GM19467 (cell line): ENCODE results near the gene UVRAG.

Experiments used
- ATAC-seq: cut with Tn5 transposase; IDR thresholded peaks from one replicate; pipeline ENCODE4 v1.9.1; 2021; ENCODE audit warnings: mild to moderate bottlenecking, moderate library complexity; ENCODE audit not compliant: unreplicated experiment

Gene UVRAG

DNA sequence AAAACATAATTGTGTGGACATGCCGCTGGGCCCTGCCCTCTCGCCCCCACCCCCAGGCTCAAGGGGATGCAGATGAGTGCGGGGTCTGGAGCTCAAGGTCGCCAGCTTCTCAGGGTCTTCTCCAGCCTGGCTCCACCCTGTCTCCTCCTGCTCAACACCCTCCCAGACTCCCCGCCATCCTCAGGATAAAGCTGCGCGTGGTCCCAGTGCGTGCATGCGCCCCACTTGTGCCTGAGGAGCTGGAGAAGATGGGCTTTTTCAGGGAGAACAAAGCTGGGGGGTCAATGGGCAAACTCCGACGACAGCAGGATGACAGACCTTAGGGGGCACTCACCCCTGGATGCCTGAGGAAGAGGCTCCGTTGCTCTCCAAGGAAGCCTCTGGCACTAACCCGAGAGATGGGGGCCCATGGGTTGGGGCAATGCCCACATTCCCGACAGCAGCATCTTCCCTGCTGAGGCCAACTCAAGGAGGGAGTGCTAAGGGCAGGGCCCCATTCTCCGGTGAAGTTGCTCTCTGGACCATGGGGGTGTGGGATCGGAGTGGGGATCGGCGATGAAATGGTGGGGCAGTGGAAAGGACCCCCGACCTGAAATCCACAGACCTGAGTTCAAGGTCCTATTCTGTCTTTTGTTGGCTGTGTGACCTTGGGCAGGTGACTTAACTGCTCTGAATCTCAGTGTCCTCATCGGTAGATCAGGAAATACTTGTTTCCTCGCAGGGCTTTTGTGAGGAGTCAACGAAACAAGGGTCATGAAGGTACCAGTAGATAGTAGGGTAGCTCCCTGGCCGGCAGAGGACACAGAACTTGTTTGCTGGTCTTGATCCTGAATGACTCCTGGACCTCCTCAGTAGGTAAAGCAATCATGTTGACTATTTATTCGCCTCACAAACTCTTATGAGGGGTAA is 343.6 kb downstream of the UVRAG start:
- ATAC-seq = no peak

DNA sequence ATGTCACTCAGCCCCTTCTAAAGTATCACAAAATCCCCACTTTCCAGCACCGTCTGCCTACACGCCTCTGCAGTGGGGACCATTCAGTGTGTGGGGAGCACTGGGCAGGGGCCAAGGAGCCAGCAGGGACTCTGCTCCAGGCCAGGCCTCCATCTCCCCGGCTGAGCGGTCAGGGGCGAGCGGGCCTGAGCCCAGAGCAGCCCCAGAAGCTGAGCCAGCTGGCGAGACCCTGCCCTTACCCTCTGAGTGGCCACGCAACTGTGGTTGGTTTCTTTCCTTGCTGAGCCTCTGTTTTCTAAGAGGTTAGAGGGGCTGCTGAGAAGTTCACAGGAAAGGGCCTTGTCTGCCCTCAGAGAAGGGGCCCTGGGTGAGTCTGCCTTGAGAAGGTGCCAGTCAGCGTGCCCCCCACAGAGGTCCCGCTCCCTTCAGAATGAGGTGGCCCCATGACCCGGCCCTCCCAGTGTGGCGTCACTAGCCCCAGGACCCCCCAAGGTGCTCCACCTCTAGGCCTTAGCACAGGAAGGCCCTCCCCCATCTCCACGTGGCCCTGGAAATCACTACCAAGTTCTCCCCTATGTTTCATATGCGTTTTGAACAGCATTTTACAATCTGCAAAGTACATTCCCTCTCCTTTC is 344.4 kb downstream of the UVRAG start:
- no peak for ATAC-seq

DNA sequence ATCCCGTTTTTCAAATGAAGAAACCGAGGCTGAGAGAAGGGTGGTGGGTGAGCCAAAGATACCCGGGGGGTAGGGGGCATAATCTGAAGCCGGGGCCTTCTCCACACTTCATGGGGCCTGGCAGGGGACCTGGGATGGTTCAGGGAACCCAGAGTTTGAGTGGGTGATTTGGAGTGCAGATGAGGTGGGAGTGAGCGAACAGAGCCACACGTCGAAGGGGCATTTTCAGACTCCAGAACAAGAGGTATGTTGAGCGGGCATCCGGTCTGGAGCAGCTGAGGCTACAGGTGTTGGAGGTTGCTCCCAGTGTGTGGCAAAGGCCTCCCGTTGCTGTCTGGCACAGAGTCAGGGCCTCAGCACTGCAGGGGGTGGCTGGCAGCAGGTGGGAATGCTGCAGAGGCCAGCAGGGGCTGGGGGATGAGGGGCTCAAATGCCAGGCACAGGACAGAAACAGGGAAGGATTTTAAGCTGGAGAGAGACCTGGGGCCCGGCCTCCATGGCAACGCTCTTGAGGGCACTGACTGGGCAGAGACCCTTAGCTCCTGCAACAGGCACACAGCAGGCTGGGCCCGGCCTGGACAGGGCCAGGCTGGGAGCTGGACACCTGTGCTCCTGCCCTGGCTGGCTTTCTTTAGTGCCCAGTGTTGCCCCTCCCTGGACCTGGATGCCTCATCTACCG is 345.1 kb downstream of the UVRAG start:
- no peak for ATAC-seq

DNA sequence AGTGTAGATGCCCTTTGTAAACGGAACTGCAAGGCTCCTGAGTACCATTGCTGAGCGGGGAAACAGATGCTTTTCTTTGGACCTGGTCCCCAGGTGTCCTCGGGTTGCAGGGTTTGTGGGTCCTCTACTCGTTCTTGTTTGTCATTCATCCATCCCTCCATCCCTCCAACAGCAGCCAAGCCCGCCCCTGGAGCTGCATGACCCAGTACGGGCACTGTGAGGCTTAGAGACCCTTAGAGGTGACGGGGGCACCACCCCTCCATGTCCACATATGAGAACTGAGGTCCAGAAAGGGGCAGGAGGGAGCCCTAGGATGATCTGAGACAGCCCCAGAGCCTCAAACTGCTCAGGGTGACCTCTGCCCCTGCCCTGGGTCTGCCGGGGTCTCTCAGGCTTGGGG is 345.8 kb downstream of the UVRAG start:
- no peak for ATAC-seq

DNA sequence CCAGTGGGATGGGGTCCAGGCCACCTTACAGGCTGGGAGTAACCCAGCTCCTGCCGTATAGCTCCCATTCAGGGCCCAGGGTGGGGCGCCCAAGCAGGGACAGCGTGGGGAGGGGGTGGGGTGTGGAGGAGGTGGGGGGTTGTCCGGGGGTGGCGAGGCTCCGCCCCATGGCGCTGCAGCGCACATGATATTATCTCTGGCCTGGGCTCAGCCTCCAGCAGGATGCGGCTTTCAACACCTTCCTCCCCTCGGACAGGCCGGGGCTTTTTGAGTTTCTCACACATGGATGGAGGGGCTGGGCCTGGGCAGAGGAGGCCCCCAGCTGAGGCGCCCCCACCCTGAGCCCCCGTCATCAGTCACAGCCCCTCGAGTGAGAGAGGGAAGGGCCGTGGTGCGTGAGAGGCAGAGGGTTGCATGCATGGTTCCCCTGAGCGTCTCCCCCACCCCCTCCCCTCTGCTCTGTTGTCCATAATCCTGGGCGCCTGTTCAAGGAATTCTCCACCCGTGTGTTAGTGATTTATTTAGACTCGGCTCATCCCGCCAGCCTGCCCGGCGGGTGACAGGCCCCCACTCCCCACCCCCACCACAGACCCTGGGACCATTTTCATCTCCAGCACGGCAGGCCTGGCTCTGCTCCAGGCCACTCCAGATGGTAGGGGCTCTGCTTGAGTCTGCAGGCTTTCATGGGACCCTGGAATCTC is 346.4 kb downstream of the UVRAG start:
- ATAC-seq = no peak

DNA sequence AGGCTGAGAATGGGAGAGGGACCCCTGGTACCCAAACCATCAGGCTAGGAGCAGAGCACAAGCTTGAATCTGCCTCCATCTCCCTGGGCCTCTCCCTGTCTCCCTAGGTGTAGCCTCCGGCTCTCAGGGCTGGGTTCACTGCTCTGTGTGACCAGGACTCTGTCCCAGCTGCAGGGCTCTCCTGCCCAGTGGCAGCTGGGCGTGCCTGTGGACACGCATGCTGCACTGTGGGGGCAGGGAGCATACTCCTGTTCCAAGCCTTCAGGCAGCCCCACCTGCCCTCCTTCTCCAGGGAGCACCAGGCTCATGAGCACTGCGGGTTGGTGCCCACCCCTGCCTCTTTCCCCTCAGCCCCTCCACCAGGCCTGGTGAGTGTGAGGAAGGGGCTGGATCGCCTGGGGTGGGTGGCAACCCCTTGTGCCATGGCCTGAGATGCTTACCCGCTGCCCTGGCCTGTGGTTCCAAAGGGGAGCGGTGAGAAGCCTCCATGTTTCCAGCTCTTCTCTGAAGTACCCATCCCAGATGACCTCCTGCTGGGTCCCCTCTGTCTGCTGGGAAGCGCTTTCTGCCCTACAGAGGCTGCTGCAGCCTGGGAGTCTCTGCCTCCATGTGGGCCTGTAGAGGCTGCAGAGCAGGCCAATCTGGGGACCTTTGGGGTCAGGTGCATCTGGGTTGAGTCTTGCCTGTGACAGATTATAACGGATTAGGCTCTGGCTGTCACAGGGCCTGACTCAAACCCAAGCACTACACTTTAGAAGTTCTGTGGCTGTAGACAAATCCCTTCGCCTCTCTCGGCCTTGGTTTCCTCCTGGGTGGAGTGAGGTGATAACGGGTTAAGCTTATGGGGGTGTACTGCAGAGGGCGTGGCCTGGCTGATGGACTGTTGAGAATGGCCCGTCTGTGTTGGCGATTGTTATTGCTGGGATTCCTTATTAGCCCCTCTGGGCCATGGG is 347.6 kb downstream of the UVRAG start:
- ATAC-seq = no peak

DNA sequence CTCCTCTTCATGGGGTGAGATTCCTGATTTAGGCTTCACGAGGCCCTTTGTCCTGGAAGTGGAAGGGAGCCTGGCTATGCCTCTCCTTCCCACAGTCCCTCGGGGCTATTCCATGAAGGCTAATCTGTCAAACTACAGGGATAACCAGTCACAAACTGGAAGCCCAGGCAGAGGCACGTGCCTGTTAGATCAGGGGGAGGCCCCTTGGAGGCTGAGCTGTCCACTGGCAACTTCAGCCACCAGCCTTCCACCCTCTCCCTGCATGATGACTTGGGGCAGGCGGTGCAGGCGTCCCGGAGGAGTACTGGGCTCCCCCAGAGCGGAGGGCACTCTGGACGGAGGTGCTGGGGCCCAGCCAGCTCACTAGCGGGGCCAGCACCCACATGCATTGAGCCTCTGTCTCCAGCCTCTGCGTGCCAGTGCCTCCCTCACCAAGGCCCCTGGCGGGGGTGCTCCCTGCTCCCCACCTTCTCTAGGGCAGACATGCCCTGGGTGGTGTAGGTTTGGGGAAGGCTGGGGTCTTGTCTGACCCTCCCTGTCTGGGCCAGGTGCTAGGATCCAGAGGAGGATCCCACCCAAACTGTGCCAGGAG is 348.4 kb downstream of the UVRAG start:
- ATAC-seq = no peak

DNA sequence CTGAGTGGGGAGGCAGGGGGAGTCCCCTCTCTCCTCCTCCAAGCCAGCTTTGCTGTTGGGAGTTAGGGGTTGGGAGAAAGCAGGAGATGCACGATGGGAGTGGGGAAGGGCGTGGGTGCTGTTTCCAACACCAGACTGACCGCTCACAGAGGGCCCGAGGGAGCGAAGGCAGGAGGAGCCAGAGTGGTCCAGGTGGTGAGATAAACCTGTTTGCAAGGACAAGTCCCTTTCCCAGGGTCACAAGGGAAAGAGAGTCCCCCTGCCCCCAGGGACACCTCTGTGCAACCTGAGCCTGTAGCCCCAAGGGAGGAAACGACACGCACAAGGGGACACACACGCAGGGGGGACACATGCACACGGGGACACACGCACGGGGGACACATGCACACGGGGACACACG is 349.1 kb downstream of the UVRAG start:
- ATAC-seq = no peak

DNA sequence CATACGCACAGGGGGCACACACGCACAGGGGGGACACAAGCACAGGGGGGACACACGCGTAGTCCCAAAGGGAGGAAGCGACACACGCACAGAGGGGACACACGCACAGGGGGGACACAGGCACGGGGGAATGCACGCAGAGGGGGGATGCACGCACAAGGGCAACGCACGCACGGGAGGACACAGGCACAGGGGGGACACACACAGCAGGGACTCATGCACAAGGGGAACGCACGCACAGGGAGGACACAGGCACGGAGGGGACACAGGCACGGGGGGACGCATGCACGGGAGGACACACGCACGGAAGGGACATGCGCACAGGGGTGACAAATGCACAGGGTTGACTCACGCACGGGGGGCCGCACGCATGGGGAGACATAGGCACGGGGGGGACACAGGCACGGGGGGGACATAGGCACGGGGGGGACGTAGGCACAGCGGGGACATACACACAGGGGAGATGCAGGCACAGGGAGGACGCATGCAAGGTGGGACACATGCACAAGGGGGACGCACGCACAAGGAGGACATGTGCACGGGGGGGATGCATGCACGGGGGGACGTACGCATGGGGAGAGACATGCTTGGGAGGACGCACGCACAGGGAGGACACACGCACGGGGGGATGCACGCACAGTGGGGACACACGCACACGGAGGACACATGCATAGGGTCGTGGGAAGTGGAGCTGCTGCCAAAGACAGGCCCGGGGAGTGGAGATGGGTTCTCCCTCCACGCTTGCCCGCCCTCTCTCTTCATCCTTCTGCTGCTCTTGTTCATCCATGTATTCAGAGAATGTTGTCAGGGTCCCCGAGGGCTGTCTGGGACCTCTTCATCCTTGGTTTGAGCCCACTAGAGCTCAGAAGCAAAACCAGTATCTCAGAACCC is 350.1 kb downstream of the UVRAG start:
- no peak for ATAC-seq

DNA sequence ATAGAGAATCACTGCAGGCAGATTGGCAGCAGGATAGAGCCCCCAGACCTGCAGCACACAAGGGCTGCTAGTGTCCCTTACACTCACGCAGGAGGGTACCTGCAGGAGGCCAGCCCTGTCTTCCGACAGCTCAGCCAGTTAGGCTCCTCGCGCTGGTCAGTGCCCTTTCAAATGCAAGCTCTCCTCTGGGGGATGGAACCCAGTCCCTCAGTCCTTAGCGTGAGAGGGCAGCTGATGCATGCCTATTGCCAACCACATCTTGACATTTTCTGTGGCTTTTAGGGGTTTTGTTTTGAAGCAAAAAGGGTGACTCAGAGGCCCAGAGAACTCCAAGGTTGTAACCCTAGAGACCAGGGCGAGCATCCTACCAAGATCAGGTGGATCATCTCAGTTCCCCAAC is 351.3 kb downstream of the UVRAG start:
- ATAC-seq = no peak

DNA sequence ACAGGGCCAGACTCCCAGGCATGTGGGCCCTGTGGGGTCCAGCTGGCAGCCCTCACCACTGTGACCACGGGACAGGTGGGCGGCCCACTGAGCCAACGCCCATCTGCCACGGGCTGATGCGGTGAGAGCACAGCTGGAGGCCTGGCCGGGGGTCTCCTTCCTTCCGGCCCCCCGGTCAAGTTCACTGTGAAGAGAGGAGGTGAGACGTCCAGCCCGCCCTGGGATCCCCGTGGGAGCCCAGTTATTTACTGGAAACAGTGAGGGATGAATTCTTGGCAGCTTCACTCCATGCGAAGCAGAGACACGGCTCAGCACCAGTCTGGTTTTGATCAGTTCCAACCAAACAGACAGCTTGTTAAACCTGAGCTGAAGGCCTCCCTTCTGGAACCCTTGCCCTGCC is 352.6 kb downstream of the UVRAG start:
- ATAC-seq = no peak

DNA sequence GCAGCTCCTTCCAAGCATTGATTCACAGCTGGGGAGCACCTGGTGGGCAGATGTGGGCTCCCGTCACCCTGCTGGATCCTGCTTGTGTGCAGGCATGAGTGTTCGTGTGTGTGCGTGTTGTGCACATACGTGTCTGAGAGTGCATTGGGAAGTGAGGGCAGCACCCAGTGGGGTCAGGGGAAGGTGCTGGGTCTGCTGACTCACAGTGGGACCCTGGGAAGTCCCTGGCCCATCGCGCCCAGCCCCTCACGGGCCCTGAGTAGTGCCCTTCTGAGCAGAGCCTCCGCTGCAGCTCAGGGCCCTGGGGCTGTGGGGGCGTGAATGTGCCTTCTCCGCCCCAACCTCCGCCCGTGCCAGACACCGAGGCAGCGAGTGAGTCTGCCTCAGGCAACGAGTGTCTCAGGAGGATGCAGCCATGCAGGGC is 354.5 kb downstream of the UVRAG start:
- no peak for ATAC-seq

DNA sequence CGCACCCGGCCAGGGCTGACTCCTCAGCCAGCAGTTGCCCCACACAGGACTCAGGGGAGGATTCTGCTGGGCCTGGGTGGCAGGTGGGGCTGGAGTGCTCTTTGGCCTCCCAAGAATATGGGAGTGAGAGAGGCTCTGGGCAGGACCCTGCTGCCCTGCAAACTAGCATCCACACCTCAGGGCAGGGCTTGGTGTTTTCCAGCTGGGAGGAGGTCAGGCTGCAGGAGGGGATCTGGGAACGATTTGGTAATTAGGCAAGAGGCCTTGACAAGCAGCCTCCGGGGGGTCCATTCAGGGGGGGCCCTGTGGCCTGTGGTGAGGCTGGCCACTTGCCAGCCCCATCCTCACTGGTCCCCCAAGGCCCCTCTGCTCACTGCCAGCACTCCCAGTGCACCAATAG is 355.5 kb downstream of the UVRAG start:
- no peak for ATAC-seq

DNA sequence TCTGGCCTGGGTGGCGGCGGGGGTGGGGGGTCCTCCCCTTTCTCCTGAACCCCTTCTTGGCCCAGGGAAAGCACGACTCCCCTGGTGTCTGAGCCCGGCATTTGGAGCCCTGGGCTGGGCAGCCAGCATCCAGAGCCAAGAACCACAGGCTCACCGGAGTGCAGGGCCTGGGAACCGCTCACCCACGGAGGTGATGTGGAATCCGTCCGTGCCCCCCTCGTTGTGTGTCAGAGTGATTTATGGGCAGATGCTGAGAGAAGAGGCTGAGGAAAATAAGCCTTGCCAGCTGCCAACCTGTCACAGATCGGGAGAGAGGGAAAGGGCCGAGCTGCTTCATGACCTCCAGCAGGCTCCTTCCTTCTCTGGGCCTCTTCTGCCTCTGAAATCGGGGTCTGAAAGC is 357.6 kb downstream of the UVRAG start:
- no peak for ATAC-seq

DNA sequence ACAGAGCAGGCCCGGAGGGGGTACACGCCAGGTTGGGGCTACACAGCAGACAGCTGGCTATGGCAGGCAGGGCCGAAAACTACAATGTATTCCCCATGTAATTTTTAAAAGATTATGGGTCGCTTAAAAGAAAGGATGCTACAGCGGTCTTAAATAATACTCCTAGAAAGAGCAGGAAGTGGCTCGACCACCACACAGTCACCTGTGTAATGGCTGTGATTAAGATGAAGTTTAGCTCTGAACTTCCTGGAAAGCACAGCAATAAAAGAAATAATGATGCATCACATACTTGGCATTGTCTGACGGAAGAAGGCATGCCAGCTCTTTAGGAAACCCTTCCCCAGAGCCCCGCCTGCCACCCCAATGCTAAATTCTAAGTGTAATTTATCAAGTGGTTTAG is 358.7 kb downstream of the UVRAG start:
- ATAC-seq = no peak

DNA sequence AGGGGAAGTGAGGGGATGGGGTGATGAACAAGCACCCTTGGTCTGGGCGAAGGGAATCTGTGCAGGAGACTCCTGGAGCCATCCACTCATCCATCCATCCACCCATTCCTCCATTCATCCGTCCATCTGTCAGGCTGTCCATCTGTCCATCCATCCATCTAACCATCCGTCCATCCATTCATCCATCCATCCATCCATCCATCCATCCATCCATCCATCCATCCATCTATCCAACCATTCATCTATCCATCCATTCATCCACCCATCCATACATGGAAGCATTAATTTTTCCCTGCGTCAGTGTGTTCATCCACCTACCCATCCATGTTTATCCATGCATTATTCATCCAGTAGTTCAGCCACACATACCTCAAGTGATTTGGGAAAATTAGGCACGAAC is 359.3 kb downstream of the UVRAG start:
- ATAC-seq = no peak

DNA sequence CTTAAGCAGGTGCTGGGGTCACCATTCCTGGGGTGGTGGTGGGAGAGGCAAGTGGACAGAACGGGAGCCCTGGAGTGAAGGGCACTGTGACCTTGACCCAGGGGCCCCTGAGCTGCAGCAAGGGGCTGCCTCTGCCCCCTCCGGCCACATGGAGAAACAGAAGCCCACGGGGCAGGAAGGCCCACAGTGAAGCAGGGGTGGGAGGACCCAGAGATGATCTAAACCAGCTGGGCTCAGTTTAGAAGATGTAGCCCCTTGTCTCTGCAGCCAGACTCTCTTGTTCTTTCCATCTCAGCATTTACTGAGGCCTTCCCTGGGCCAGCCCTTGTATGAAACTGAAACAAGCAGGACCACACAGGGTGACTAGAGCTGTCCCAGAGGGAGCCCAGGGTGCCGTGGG is 360.8 kb downstream of the UVRAG start:
- ATAC-seq = no peak

DNA sequence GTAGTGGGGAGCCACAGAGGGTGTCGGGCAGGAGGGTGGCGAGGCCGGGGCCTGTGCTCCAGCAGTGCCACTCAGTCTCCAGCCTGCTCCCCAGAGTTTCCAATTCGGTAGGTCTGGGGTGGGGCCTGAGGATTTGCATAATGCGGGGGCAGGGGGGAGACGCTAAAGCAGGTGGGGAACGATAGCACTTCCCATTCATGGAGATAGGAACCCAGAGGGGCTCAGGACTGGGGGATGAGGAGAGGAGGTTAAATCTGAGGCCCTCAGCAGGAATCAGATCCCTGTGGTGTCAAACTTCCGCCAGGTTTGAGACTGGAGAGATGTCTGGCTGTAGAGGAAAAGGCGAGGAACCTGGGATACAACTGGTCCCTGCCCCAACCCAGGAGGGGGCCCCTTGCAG is 361.5 kb downstream of the UVRAG start:
- no peak for ATAC-seq

DNA sequence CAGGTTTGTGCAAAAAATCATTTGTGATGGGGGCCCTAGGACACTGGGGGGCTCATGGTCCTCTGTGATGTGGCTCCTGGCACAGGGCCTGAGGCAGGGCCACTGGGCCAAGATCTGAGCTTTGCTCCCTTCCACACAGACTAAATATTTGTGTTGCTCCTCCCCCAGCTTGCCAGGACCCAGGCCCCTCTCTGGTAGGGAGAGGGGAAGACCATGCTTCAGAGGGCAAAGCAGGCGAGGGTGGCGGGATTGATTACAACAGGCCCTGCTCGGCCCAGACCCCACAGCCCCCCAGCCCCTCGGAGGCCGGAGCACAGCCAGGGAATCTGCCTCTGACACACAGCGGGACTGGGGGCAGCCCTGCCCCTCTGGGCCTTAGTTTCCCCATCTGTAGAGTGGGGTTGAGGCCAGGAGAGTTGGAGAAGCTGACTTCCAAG is 362.3 kb downstream of the UVRAG start:
- no peak for ATAC-seq
